C4-2B (cell line): ENCODE results near the gene ABHD12.

ENCODE experiments used
- H3K27ac ChIP-seq: fragments of 450-650 bp; 2 replicates; pipeline ENCODE4 v1.5.1; 2017
- ZFX ChIP-seq: fragments of 450-650 bp; IDR thresholded peaks from 2 replicates; pipeline ENCODE4 v1.6.1; 2017
- TF ChIP-seq, protein P1 (sequence below): fragments of 450-650 bp; conservative IDR thresholded peaks from 2 replicates; pipeline ENCODE4 v1.5.1; 2017; ENCODE audit warnings: mild to moderate bottlenecking

Gene ABHD12

DNA sequence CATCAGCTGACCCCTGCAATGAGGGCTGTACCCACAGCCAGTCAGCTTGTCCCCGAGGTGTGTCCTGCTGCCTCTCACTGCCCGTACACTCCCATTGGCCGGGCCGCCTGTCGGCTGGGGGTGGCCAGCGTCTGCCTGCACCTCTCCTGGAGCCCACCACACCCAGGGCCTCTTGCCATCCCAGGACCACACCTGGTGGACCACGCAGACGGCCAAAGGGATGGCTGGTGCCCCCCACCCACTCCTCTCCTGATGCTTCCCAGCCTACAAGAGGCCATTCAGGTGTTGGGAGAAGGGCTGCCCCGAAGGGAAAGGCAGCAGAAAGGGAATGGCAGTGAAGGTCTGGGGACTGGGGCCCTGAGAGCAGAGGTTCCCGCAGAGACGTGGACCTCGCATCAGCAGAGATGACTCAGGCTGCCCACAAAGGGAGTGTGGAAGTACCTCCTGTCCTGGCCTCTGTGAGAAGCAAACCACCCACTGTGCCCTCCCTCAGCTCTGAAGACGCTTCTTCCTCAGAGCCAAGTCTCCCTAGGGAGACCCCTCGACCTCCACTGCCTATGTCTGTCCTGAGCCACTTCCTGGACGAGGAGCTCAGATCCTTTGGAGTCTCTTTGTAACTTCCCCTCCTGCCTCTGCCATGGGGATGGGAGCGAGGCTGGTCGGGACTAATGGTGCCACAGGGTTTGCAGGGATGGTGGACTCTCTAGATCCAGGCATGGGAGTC is 81.8 kb downstream of the ABHD12 start:
- TF ChIP-seq, protein P1, sequence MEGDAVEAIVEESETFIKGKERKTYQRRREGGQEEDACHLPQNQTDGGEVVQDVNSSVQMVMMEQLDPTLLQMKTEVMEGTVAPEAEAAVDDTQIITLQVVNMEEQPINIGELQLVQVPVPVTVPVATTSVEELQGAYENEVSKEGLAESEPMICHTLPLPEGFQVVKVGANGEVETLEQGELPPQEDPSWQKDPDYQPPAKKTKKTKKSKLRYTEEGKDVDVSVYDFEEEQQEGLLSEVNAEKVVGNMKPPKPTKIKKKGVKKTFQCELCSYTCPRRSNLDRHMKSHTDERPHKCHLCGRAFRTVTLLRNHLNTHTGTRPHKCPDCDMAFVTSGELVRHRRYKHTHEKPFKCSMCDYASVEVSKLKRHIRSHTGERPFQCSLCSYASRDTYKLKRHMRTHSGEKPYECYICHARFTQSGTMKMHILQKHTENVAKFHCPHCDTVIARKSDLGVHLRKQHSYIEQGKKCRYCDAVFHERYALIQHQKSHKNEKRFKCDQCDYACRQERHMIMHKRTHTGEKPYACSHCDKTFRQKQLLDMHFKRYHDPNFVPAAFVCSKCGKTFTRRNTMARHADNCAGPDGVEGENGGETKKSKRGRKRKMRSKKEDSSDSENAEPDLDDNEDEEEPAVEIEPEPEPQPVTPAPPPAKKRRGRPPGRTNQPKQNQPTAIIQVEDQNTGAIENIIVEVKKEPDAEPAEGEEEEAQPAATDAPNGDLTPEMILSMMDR = no peak
- TF ChIP-seq ZFX = no peak
- peak overlapping the region; percentile 80 for H3K27ac ChIP-seq

DNA sequence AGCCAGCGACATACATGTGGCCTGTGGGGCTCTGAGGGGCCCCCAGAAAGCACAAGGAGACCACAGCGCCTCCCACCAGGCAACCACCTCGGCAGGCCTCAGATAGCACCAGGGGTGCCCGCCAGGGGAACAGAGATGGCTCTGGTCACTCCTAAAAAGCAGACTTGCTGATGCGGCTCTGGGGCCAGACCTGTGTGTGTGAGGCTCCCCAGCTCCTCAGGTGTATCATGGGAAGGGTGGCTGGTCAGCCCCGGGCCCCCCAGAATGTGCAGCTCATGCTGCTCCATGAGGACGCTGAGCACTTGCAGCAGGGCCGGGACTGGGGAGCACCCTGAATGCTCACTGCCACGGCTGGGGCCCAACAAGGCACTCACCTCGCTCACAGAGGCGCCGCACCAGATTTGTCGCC is 82.5 kb downstream of the ABHD12 start:
- TF ChIP-seq, protein P1 = no peak
- TF ChIP-seq ZFX = no peak
- no peak overlapping the region for H3K27ac ChIP-seq

DNA sequence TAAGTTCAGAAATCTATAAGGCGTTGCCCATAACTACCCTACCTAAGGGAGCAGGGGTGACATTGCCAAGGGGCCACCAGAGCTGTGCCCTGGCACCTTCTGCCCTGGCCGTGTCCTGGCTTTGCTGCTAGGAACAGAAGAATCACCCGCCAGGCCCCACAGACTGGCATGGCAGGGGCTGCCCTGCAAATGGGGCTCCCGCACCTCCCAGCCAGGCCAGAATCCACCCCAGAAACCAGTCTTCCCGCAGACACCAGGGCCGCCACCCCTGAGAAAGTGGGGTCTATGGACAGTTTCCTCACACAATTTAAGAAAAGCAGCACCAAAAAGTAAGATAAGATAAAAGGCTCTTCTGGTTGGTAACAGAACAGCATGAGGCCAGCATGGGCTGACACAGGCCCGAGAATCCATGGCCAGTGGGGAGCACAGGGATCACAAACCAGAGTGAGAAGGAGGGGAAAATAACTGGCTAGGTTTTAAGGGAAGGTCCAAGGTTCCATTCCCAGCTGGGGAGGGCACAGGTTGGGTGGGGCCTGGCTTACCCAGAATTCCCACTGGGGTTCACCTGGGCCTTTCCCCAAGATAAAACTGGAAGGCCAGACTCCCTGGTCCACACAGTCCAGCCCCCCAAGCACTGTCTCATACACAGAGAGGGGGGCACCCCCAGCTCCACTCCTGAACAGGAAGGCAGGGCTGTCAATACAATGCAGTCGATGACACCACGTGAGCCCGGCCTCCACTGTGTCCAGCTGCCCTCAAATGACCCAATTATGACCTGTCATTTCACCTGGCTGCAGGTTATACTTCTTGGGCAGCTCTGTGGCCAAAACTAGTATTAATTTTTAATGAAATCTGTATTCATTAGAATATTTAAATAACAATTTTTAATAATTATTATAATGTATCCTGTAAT is 83.4 kb downstream of the ABHD12 start:
- TF ChIP-seq ZFX = no peak
- TF ChIP-seq, protein P1 = no peak
- H3K27ac ChIP-seq = no peak overlapping the region

DNA sequence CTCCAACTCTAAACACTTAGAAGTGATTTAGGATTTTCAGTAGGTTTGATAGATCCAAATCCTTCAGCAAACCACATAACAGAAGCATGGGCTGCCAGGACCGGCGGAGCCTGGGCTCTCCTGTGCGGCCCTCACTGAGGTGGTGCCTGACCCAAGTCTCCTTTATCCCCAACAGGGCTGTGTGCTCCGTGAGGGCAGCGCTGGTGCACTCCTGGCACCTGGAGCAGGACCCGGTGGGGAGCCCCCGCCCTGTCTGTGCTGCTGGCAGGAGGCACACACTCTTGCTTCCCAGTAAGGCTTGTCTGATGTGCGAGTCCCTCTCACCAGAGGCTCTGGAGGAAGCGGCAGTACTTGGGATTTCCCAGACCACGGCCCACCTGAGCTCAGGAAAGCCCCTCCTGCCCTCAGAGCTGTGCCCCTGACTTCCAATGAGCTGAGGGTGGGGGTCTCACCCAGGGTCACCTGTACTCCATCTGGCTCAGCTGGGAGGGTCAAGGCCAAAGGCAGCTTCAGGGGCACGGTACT is 86.5 kb downstream of the ABHD12 start:
- no peak overlapping the region for H3K27ac ChIP-seq
- TF ChIP-seq, protein P1 = no peak
- TF ChIP-seq ZFX = no peak

DNA sequence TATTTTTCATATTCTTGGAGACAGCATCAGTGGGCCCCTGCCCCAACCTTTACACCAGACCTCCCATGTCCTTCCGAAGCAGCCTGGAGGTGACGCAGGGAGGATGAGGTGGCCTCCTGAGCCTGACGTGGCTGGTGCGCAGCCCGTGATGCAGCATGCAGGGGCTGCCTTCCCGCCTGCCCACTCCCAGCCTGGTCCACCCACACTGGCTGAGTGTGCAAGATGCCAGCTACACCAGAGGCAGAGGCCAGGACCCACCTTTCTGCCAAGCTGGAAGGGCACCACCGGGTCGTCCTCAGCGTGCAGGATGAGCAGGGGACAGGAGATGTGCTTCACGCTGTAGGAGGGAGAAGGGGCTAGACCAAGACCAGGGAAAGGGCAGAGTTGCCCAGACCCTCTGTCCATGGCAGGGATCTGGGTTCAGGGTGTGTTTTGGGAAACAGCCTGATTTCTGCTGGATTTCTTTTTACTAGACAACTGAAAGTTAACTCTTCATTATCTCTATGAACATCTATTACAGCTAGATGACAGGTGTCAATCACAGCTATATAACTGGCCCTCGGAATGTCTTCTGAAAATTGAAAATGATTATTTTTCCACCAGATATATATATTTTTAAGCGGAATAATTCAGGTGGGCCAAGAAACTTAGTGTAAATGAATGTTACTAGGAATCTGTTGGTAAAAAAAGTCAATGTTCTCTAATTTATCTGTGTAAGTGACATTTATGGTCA is 87.2 kb downstream of the ABHD12 start:
- no peak for TF ChIP-seq ZFX
- TF ChIP-seq, protein P1 = no peak
- H3K27ac ChIP-seq = no peak overlapping the region

DNA sequence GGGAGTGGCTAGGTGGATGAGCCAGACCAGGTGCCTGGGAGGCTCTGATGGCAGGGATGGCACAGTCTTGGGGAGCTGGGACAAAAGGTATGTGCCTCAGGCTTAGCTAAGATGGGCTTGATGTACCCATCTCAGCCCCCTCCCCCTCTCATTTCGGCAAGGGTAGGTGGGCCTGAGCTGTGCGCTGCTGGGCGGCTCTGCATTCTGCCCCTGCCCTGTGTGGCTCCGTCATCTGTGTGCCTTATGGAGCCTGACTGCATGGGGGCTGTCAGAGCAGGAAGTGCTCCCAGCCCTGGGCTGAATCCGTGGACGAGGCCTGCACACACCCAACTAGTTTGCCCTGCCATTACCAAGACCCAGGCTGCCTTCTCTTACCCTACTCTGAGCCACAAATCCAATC is 88.0 kb downstream of the ABHD12 start:
- TF ChIP-seq ZFX = no peak
- TF ChIP-seq, protein P1 = no peak

More for the DNA sequence above, 88.0 kb downstream of the ABHD12 start:
- H3K27ac ChIP-seq = no peak overlapping the region
